Neural cell (in vitro differentiated cells): Measurements from ENCODE around the gene HS3ST6.

Experiments used
- CTCF ChIP-seq: fragments of 450-650 bp; IDR thresholded peaks from 2 replicates; pipeline ENCODE4 v1.5.1; 2014; ENCODE audit warnings: antibody characterized with exemption, mild to moderate bottlenecking, moderate library complexity; ENCODE audit not compliant: poor library complexity, severe bottlenecking
- MXI1 ChIP-seq: fragments of 450-650 bp; conservative IDR thresholded peaks from 2 replicates; pipeline ENCODE4 v1.6.1; 2014; ENCODE audit warnings: antibody characterized with exemption, mild to moderate bottlenecking; ENCODE audit not compliant: poor library complexity, severe bottlenecking
- POLR2AphosphoS5 ChIP-seq: IDR thresholded peaks from 2 replicates; pipeline ENCODE4 v1.6.1; 2012
- RAD21 ChIP-seq: fragments of 450-650 bp; conservative IDR thresholded peaks from 2 replicates; pipeline ENCODE4 v1.6.1; 2014; ENCODE audit warnings: antibody characterized with exemption, mild to moderate bottlenecking, moderate library complexity

GRCh38 chr16:1914988-1915387, 3.2 kb downstream of the HS3ST6 start:
- TF ChIP-seq CTCF (no peak), POLR2AphosphoS5 (no peak), RAD21 (no peak), MXI1 (no peak)
